Measurements from ENCODE around the gene FPR3. TPM values are rescaled to one million over a fixed set of nuclear protein-coding genes. Genes with fewer than 3 reads are reported as not detected.

Gene FPR3
- total and polyA plus RNA-seq, 11 donors: 0.38 to 35.5 (median 2.9) TPM

DNA sequence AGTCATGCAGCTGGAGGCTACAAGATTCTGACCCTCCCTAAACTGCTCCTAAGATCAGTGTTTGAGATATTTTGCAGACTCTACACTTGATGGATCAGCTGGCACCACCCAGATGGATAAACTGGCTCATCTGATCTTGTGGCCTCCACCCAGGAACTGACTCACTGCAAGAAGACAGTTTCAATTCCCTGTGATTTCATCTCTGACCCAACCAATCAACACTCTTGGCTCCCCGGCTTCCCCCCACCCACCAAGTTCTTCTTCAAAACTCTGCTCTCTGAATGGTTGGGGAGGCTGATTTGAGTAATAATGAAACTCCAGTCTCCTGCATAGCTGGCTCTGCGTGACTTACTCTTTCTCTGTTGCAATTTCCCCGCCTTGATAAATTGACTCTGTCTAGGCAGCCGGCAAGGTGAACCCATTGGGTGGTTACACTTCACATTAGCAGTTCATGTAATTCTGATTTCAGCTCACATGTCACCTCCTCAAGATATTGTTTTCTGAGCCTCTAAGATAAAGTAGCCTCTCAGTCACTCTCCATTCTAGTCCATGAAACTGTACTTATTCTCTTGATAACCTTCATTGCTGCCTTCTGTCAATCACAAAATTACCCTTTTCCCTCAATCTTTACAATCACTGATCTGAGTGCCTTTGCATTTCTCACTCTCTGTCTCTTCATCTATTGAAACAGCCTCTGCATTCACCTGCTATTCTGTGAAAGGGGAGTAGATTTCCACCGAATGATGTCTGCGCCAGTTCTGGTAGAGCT, 9.9 kb upstream of the FPR3 start:
- 65 to 83% (median 73%) methylated on average over 6 of the region's 6 CpGs for WGBS, 4 donors
- H3K9me3 ChIP-seq: no peaks in the 10 kb centered on the region
- peak overlapping the region in 9 of 12 donors; percentile 9 to 87 (median 49) for H3K27ac ChIP-seq
- peaks cover 0 to 71% (median 5%) of the 10 kb centered on the region in 12 donors for H3K4me1 ChIP-seq
- TF ChIP-seq POLR2A (IDR thresholded peaks at IDR 0.05): no peak
- TF ChIP-seq, protein P1, sequence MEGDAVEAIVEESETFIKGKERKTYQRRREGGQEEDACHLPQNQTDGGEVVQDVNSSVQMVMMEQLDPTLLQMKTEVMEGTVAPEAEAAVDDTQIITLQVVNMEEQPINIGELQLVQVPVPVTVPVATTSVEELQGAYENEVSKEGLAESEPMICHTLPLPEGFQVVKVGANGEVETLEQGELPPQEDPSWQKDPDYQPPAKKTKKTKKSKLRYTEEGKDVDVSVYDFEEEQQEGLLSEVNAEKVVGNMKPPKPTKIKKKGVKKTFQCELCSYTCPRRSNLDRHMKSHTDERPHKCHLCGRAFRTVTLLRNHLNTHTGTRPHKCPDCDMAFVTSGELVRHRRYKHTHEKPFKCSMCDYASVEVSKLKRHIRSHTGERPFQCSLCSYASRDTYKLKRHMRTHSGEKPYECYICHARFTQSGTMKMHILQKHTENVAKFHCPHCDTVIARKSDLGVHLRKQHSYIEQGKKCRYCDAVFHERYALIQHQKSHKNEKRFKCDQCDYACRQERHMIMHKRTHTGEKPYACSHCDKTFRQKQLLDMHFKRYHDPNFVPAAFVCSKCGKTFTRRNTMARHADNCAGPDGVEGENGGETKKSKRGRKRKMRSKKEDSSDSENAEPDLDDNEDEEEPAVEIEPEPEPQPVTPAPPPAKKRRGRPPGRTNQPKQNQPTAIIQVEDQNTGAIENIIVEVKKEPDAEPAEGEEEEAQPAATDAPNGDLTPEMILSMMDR (IDR thresholded peaks at IDR 0.05): no peak
- intact Hi-C loops (cut with DNase I): loop anchor here in 1 of 10 donors (10.0 kb wide), 1 partner anchor 310 kb away; the partner anchor contains the start of gene CEACAM18
- no peak overlapping the region for H3K4me3 ChIP-seq
- ATAC-seq (peak; percentile 44 to 91 (median 86)), DNase-seq (peak; percentile 62 to 82 (median 69))
- H3K36me3 ChIP-seq: no peaks in the 10 kb centered on the region
- H3K27me3 ChIP-seq: no peaks in the 10 kb centered on the region

DNA sequence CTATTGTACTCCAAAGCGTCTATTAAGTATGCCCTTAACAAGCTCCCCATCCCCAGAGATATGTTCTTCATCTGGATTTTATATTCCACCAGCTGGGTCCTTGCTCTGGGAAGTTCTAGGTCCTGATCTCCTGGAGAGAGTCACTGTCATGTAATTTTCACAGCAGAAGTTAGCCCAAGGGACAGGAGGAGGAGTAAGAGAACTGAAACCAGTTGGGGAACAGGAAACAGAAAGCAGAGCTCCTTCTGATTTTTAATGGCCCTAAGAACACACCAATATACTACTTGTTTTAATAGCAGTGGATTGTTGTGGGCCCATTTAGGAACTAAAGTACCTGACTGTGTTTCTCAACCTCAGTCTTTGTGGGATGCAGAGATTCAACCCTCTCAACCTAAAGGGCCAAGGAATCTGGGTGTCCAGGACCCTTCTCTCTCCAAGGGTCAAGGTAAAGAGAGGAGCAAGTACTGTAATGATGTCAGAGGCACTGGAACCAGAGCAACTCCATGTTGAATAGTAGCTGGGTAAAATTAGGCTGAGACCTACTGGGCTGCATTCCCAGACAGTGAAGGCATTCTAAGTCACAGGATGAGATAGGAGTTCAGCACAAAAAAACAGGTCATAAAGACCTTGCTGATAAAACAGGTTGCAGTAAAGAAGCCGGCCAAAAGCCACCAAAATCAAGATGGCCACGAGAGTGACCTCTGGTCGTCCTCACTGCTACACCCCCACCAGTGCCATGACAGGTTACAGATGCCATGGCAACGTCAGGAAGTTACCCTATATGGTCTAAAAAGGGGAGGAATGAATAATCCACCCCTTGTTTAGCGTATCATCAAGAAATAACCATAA, 8.1 kb upstream of the FPR3 start:
- Histone ChIP-seq H3K36me3 (no peaks in the 10 kb centered on the region), H3K27me3 (no peaks in the 10 kb centered on the region), H3K9me3 (no peaks in the 10 kb centered on the region), H3K27ac (peak overlapping the region in 9 of 12 donors; percentile 14 to 87 (median 38)), H3K4me1 (peaks cover 0 to 62% (median 5%) of the 10 kb centered on the region in 12 donors), H3K4me3 (no peak overlapping the region)
- intact Hi-C loops (cut with DNase I): loop anchor here in 1 of 10 donors (10.0 kb wide), 1 partner anchor 312 kb away; the partner anchor contains the start of gene CEACAM18
- ATAC-seq: peak in 3 of 4 donors; percentile 18 to 38 (median 27)
- peak in 1 of 5 donors; percentile 24 for DNase-seq
- TF ChIP-seq, protein P1 (IDR thresholded peaks at IDR 0.05): no peak
- TF ChIP-seq POLR2A (IDR thresholded peaks at IDR 0.05): no peak
- 31 to 39% (median 36%) methylated on average over 6 of the region's 6 CpGs for WGBS, 4 donors

DNA sequence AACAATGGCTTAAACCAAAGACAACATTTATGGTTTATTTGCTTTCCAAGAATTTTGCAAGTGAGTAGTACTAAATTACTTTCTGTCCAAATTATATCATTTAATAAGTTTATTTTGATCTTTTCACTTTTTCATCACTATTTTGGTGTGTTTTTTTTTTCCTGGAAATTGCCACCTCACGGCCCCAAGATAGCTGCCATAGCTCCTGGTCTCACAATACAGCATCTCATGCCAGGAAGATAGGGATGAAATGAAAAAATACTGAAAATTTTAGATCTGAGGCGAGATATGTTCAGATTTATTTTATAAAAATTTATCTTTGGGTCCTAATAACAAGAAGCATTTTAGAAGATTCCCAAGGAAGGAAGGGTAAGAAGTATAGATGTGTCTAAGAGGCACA, 6.9 kb upstream of the FPR3 start:
- peaks cover 0 to 2% (median 0%) of the 10 kb centered on the region in 12 donors for H3K9me3 ChIP-seq
- H3K36me3 ChIP-seq: no peaks in the 10 kb centered on the region
- DNase-seq (no peak), ATAC-seq (no peak)
- H3K4me1 ChIP-seq: peaks cover 0 to 60% (median 5%) of the 10 kb centered on the region in 12 donors
- WGBS, 4 donors: 78 to 79% (median 79%) methylated on average over 2 of the region's 2 CpGs
- peak overlapping the region in 2 of 12 donors; percentile 27 to 87 for H3K27ac ChIP-seq
- no peaks in the 10 kb centered on the region for H3K27me3 ChIP-seq
- intact Hi-C loops (cut with DNase I): loop anchor here in 1 of 10 donors (10.0 kb wide), 1 partner anchor 313 kb away; the partner anchor contains the start of gene CEACAM18
- no peak for TF ChIP-seq POLR2A (IDR thresholded peaks at IDR 0.05)
- TF ChIP-seq, protein P1 (IDR thresholded peaks at IDR 0.05): no peak
- no peak overlapping the region for H3K4me3 ChIP-seq
